Activated CD8-positive, alpha-beta memory T cell treated with anti-CD3 and anti-CD28 coated beads, Interleukin-2, amount 50 U/mL, for 4 hours (primary cell): Measurements from ENCODE around the gene P3H2.

Experiments used
- DNase-seq: peaks from one replicate; pipeline ENCODE4 v3.0.0-alpha.2; 2020

Gene P3H2

DNA sequence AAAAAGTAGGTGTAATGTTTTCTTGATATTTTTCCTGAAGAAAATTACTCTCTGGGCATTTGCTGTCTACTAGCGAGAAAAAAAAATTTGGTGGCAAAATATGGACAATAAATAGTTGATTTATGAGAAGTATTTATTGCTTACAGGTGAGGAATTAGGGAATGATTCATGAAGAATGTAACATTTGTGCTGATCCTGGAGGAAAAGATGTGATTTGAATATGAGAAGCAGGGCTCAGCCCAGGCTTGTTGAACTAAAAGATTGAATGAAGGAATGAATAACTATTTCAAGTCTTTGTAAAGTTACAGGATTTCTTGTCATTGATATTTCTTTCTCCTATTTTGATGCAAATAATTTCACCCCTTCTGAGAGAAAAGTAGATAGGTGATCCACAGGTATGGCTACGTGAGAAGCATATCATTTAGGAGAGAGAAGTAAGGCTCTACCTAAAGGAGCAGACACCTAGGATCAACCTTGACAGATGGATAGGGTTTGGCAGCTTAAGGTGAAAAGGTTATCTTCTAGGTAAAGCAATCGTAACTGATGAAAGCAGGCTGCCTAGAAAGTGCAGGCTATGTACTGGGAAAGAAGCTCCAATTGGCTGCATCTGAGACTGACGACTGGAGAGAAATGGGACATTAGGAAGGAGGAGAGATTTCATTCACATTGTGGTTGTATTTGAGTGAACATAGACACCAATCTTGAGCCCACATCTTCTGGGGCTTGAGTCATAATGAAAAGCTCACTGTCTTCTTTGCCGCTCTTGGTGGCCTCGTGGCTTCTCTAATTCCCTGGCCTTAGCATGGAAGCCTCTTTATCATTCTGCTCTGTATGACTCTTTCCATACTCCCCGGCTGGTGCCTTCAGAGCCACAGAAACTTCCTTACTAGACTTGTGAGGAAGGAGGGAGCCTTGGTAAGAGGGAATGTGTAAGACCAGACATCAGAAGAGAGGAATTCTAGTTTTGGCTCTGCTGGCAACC, 106.5 kb downstream of the P3H2 start:
- DNase-seq = no peak

DNA sequence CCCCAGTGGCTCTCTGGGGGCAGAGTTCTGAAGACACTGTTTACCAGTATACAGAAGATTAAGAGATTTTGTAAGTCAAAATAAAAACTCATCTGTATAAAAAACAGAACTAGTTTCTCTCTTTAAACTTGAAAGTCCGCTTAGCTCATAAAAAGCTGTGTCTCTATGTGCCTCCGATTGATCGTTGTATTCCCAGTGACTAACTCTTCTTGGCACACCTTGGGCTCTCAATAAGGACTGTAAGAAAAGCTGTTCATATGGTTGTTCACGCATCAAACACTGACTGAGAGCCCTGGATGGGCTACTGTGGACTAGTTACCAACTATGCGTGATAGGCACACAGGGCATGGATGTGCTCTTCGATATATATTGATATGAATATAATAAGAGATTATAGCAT, 107.9 kb downstream of the P3H2 start:
- no peak for DNase-seq

GRCh38 chr3:190012314-190012782, 108.3 kb downstream of the P3H2 start:
- no peak for DNase-seq

DNA sequence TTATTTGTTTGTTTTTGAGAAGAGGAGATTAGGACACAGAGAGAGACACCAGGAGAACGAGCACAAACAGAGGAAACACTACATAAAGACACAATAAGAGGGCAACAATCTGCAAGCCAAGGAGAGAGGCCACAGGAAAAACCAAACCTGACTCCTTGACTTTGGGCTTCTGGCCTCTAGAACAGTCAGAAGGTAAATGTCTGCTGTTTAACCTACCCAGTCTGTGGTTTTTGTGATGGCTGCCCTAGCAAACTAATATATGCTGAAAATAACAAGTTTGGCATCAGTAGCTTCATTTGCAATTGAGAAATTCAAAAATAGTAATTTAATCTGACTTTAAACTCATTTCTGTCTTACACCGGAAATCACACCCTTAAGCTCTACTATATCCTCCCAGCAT, 110.2 kb downstream of the P3H2 start:
- no peak for DNase-seq

DNA sequence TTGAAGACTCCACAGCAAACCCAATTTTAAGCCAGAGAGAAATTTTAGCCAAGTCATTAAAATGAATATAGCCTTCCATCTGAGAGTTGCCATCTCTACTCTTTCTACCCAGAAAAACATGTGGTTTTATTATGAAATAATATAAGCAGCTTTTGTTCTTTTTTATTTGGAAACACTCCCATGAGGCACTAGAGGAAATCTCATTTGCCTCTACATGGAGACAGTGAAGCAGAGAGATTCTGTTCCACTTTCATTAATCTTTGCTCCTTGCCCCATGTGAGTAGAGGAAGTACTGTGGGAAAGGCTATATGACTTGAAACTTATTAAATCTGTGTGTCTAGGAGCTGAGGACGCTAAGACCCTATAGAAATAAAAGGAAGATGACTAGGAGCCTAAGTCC, 111.1 kb downstream of the P3H2 start:
- DNase-seq = no peak

DNA sequence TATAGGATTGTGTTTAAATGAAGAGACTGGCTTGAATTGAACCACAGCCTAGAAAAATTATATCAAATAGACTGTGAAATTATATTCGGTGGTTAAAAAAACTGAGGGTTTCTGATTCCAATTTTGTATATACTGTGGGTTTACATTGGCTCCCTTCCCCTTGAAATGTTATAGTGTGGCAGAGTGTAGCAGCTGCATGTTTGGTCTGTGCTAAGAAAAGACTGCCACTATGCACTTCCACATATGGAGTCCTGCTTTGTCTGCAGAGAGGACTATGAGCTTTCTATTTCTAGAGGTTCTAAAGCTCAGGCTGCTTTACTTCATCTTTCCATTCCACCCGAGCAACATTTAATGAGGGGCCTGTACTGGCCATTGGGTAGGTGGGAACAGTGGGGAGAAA, 112.3 kb downstream of the P3H2 start:
- no peak for DNase-seq

DNA sequence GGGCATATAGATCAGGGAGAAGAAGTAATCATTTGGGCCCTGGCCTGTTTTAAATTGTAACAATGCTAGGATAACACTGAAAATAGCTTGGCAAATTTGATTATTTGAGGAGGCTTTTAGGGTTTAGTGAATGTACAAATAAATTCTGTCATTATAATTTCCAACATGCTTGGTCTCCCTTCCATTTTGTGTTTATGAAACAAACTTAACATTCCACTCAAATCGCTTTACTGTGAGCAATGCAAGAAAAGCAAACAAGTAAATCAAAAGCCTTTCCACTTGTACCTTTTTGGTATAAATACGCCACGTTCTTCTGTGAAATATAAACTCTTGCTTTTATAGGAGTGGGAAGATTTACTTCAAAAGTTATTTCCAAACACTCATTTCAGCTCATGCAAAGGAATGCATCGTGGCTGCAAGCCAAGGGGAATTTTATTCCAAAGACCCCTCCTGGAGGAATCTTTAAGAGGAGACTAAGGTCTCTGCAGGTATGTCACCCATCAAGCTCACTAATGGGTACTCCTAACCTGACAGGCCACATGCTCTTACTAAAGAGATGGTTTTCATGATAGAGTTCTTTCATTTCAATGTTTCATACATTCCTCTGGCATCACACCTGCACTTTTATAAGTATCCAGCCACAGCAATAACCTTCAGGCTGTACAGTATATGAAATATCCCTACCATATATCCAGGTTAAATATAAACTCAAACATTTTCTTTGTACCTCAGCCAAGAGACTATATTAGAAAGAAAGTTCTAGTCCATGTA, 115.2 kb downstream of the P3H2 start:
- no peak for DNase-seq

DNA sequence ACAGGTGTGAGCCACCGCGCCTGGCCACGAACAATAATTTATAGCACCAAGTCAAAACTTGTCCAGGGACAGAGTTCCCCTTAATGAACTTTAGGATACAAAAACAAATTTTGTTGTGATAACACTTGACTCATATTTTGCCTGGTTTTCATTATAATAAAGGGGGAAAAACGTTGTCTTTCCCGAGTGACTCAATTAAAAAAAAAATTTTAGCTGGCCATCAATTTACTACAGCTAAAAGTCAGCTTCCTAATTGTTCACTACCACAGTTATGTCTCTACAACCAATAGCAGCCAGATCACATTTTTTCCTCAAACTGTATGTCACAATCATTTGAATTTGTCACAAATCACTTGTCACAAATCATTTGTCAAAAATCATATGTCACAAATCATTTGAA, 116.0 kb downstream of the P3H2 start:
- no peak for DNase-seq

GRCh38 chr3:190003681-190004123, 117.0 kb downstream of the P3H2 start:
- no peak for DNase-seq

DNA sequence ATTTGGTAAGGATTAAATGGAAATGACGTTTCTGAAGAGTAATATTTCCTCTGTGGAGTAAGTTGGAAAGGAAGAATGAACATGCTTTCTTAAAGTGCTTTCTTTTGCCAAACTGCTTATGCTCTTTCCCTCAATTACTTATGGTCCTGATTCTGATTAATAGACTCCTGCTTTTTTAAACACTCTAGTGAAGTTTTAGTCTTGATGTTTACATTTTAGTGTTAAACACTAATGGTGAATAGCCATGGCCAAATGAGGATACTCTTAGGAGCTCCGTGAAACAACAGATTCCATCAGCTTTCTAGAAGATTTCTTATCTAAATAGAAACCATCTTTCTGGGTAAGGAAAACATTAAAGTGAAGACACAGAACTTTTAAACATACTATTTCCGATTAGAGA, 117.6 kb downstream of the P3H2 start:
- no peak for DNase-seq

GRCh38 chr3:190001426-190001825, 119.3 kb downstream of the P3H2 start:
- no peak for DNase-seq

- DNase-seq = no peak
These were observed 119.9 kb downstream of the P3H2 start for GRCh38 chr3:190000861-190001196.

GRCh38 chr3:190000187-190000860, 120.4 kb downstream of the P3H2 start:
- no peak for DNase-seq

DNA sequence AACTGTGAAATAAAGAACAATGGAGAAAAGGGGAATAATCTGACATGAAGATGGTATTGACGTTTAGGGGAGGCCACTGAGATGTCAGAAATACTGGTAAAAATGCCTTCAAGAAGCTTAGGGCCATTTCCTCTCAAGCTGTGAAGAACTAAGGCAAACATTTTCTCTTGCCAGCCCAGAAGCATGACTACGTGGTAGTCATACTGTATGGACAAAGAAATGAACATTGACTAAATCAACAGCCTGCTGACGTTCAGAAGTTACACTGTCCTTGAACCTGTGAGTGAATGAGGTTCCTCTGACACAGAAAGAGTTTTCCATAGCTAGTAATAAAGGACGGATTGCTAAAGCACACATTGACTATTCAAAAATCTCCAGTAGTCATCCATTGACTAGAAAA, 121.0 kb downstream of the P3H2 start:
- no peak for DNase-seq

DNA sequence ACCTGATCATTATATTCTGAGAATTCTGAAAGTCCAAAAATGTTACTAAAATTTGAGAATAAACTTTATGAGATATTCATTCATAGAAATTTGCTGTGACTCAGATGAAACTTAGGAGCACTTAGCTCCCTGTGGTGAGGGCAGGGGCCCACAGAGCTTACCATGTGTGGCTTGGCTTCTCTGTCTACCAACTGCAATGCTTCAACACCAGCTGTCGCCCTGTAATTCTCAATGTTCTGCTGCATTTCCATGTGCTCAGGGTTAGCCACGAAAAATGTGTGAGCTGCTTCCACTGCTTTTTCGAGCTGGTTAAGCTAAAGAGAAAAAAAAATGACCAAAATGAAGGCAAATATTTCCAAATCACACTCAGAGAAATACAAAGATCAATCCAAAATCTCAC, 125.6 kb downstream of the P3H2 start:
- no peak for DNase-seq

DNA sequence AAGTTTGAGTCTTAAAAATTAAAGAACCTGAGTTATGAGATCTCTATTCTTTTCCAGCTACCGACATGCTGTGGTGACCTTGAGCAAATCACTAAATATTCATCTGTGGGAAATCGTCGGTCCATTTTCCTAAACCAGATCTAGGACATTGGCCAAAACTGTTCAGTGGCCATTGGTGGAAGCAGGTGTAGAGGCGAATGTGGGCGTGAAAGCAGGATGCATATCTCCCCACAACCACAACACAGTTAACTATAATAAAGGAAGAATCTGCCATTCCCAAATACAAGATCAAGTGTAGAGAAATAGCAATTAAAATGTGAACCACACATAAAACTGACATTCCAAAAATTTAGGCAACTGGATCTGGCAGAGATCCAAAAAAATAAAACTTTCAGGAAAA, 129.9 kb downstream of the P3H2 start:
- no peak for DNase-seq

DNA sequence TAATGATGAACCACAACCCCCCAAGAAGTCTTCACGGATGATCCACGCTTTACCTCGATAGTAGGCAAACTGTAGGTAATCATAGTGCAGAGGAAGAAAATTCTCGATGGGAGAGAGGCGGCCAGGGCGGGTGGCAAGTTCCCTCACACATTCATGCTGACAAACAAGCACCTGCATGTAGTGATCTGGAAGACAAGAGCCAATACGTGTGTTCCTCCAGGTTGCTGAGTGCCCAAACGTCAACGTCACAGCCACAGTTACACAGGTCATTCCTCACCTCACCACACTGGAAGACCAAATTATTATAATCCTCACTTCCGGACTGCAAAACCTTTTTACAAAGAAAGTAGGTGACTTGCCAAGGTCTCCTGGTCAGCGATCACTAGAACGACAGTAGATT, 131.8 kb downstream of the P3H2 start:
- no peak for DNase-seq

DNA sequence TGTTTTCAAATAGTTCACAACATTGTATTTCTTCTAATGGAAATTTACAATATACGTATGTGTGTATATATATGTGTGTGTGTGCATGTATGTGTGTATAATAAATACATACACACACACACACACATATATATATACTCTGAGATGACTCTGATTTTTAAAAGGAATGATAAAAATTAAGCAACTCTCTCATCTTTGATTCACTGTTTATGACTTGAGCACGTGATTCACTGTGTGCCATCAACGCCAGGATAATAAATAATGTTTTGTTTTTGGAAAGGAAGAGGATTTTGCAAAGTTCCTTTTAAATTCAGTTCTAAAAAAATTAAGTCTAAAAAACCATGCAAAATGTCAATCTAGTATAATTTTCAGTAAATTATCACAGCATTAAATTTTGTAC, 132.4 kb downstream of the P3H2 start:
- no peak for DNase-seq

- DNase-seq = no peak
These were observed 134.7 kb downstream of the P3H2 start for GRCh38 chr3:189985948-189986347.

- DNase-seq = no peak
These were observed 137.1 kb downstream of the P3H2 start for GRCh38 chr3:189983612-189984011.

DNA sequence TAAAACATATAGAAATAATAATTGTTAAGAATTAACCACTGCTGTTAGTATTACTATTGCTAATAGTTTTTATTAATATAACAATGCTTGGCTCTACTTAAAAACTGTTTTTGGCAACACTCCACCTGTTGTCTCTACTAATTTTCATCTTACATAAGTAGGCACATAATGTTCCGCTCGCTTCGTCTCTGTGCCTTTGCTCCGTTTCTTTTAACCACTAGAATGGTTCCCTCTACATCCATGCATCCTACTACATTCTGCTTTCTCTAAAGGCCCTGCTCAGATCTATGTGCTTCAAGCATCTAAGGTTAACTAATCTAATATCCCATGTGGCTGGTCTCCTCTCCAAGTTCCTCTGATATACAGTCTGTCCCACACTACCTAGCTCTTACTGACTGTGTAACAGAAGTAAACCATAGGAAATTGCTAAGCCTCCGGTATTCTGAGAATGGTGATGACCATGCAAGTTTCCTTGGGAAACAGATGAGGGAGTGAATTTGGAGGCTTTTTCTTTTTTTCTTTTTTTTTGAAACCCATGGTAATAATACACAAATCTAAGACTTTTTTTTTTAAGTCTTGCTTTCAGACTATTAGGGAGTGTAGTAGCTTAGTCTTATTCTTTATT, 138.3 kb downstream of the P3H2 start:
- no peak for DNase-seq

- DNase-seq = no peak
These were observed 139.0 kb downstream of the P3H2 start for GRCh38 chr3:189981668-189982067.

- DNase-seq = no peak
These were observed 141.9 kb downstream of the P3H2 start for GRCh38 chr3:189978753-189979152.
